HCT116 (cell line): ENCODE results near the gene URI1. TPM values are rescaled to one million over a fixed set of nuclear protein-coding genes. Genes with fewer than 3 reads are reported as not detected.

ENCODE experiments used
- ATAC-seq: fragments of 200-7000 bp; cut with Tn5 transposase; 2 replicates; pipeline ENCODE4 v1.9.1; 2020; ENCODE audit warnings: mild to moderate bottlenecking, moderate library complexity
- BruUV-seq: library from RNA; stranded (reverse); fragments of 400-500 nt; replicated peaks from 2 replicates; lab custom pipeline; 2021; lab: Mats Ljungman, UMichigan
- CTCF ChIA-PET: fragments of 300-600 bp; sonication (Branson Sonifier 250); formaldehyde crosslinking; loops from one replicate; lab custom pipeline; 2021; ENCODE audit warnings: antibody characterized with exemption; lab: Charles Lee
- POLR2A ChIA-PET: fragments of 300-600, 350-600 bp; sonication (Branson Sonifier 250); formaldehyde crosslinking; loops from one replicate; lab custom pipeline; 2021; ENCODE audit warnings: antibody characterized with exemption; lab: Charles Lee
- RAD21 ChIA-PET, 2 experiments: fragments of 300-600 bp; sonication (Branson Sonifier 250); formaldehyde crosslinking; loops; one replicate each; lab custom pipeline; 2023; ENCODE audit warnings: low total read pairs in 2 of 2; ENCODE audit not compliant: uncharacterized antibody in 2 of 2, unreplicated experiment in 2 of 2, low non-redundant PET in 1 of 2; lab: Charles Lee
- DNase-seq: peaks from one replicate; pipeline ENCODE4 v3.0.0-alpha.2; 2010; ENCODE audit warnings: low read depth, low spot score
- H2AFZ ChIP-seq: fragments of 200-600 bp; shearing (Covaris generic), sonication (generic); 2 replicates; pipeline ENCODE4 v1.6.1; 2017; ENCODE audit warnings: low read depth, mixed run types, mixed read lengths, antibody characterized with exemption, low read length; ENCODE audit not compliant: poor library complexity, severe bottlenecking
- H3K27ac ChIP-seq: 2 replicates; pipeline ENCODE4 v1.5.1; 2012; ENCODE audit warnings: low read depth, low read length
- H3K27me3 ChIP-seq: fragments of 200-600 bp; sonication (generic); 2 replicates; pipeline ENCODE4 v1.6.1; 2016; ENCODE audit warnings: mixed run types, low read length, mixed read lengths; ENCODE audit not compliant: insufficient read depth
- H3K36me3 ChIP-seq, 2 experiments: fragments of 200-500 bp in 1 of 2; fragments of 200-600 bp in 1 of 2; sonication (Bioruptor generic) in 1 of 2; sonication (generic) in 1 of 2; 2 replicates each; pipeline versions ENCODE4 v1.5.1 to v1.6.1; 2014 to 2016; ENCODE audit warnings: low read length in 2 of 2, inconsistent platforms in 1 of 2, mixed read lengths in 1 of 2, mixed run types in 1 of 2; ENCODE audit not compliant: insufficient read depth in 2 of 2, control insufficient read depth in 1 of 2
- H3K4me1 ChIP-seq, 2 experiments: fragments of 200-600 bp in 1 of 2; sonication (generic) in 1 of 2; 2 replicates each; pipeline versions ENCODE4 v1.5.1 to v1.6.1; 2012 to 2017; ENCODE audit warnings: low read length in 2 of 2, inconsistent platforms in 1 of 2, mild to moderate bottlenecking in 1 of 2, mixed read lengths in 1 of 2, mixed run types in 1 of 2, moderate library complexity in 1 of 2; ENCODE audit not compliant: insufficient read depth in 2 of 2, control insufficient read depth in 1 of 2
- H3K4me2 ChIP-seq: fragments of 200-600 bp; sonication (generic); 2 replicates; pipeline ENCODE4 v1.6.1; 2017; ENCODE audit warnings: mixed run types, low read length, mixed read lengths
- H3K4me3 ChIP-seq, 2 experiments: fragments of 200-600 bp in 1 of 2; sonication (generic) in 1 of 2; replicated peaks in 1 of 2; 2 replicates each; pipeline ENCODE4 v1.5.1; 2011 to 2016; ENCODE audit warnings: low read length in 2 of 2, control low read depth in 1 of 2, low read depth in 1 of 2, mild to moderate bottlenecking in 1 of 2, mixed read lengths in 1 of 2, mixed run types in 1 of 2
- H3K79me2 ChIP-seq: fragments of 200-600 bp; sonication (generic); 2 replicates; pipeline ENCODE4 v1.6.1; 2017; ENCODE audit warnings: mild to moderate bottlenecking, mixed run types, low read length, moderate library complexity, mixed read lengths; ENCODE audit not compliant: insufficient read depth
- H3K9ac ChIP-seq: fragments of 200-600 bp; sonication (generic); 2 replicates; pipeline ENCODE4 v1.6.1; 2016; ENCODE audit warnings: low read length, mixed read lengths
- H3K9me2 ChIP-seq: fragments of 200-600 bp; sonication (generic), shearing (Covaris generic); 2 replicates; pipeline ENCODE4 v1.6.1; 2017; ENCODE audit warnings: mixed run types, mild to moderate bottlenecking, moderate library complexity; ENCODE audit not compliant: insufficient read depth
- H3K9me3 ChIP-seq, 2 experiments: fragments of 200-500 bp in 1 of 2; fragments of 200-600 bp in 1 of 2; sonication (Bioruptor generic) in 1 of 2; sonication (generic) in 1 of 2; 2 replicates each; pipeline ENCODE4 v1.6.1; 2014 to 2017; ENCODE audit warnings: low read length in 2 of 2, mixed read lengths in 2 of 2, inconsistent platforms in 1 of 2, low read depth in 1 of 2, mild to moderate bottlenecking in 1 of 2, mixed run types in 1 of 2, moderate library complexity in 1 of 2; ENCODE audit not compliant: control insufficient read depth in 1 of 2, insufficient read depth in 1 of 2
- H4K20me1 ChIP-seq: fragments of 200-600 bp; sonication (generic), shearing (Covaris generic); 2 replicates; pipeline ENCODE4 v1.6.1; 2017; ENCODE audit warnings: mixed run types, mild to moderate bottlenecking, moderate library complexity; ENCODE audit not compliant: insufficient read depth
- CEBPB ChIP-seq: IDR thresholded peaks from 2 replicates; pipeline ENCODE4 v1.6.1; 2012; ENCODE audit warnings: low read depth
- EGR1 ChIP-seq: IDR thresholded peaks from 2 replicates; pipeline ENCODE4 v1.6.1; 2012; ENCODE audit warnings: low read depth
- ELF1 ChIP-seq: IDR thresholded peaks from 2 replicates; pipeline ENCODE4 v1.6.1; 2012; ENCODE audit warnings: low read depth, borderline replicate concordance
- EZH2 ChIP-seq: fragments of 200-600 bp; sonication (generic); IDR thresholded peaks from 2 replicates; pipeline ENCODE4 v1.6.1; 2017; ENCODE audit warnings: antibody characterized with exemption, mixed run types
- EZH2phosphoT487 ChIP-seq: fragments of 200-600 bp; IDR thresholded peaks from 2 replicates; pipeline ENCODE4 v1.6.1; 2018; ENCODE audit warnings: antibody characterized with exemption, borderline replicate concordance
- FOSL1 ChIP-seq: IDR thresholded peaks from 2 replicates; pipeline ENCODE4 v1.6.1; 2012; ENCODE audit warnings: low read depth
- JUND ChIP-seq: IDR thresholded peaks from 2 replicates; pipeline ENCODE4 v1.6.1; 2012
- MAX ChIP-seq: IDR thresholded peaks from 2 replicates; pipeline ENCODE4 v1.6.1; 2012
- POLR2AphosphoS5 ChIP-seq: IDR thresholded peaks from 2 replicates; pipeline ENCODE4 v1.6.1; 2011; ENCODE audit warnings: mild to moderate bottlenecking, low read depth, low read length, moderate library complexity
- RAD21 ChIP-seq: IDR thresholded peaks from 2 replicates; pipeline ENCODE4 v1.6.1; 2012; ENCODE audit warnings: low read depth, mild to moderate bottlenecking
- SIN3A ChIP-seq: IDR thresholded peaks from 2 replicates; pipeline ENCODE4 v1.6.1; 2012; ENCODE audit warnings: low read depth
- SP1 ChIP-seq: IDR thresholded peaks from 2 replicates; pipeline ENCODE4 v1.6.1; 2012; ENCODE audit warnings: low read depth
- TCF7L2 ChIP-seq: IDR thresholded peaks from 2 replicates; pipeline ENCODE4 v1.7.0; 2011; ENCODE audit warnings: borderline replicate concordance, inconsistent platforms; ENCODE audit not compliant: insufficient read depth, insufficient read length; ENCODE audit errors: extremely low read depth
- YY1 ChIP-seq: IDR thresholded peaks from 2 replicates; pipeline ENCODE4 v1.6.1; 2011; ENCODE audit warnings: low read length, low read depth, moderate library complexity, mild to moderate bottlenecking; ENCODE audit not compliant: insufficient replicate concordance; ENCODE audit errors: extremely low read depth
- ZNF274 ChIP-seq: fragments of 200-500 bp; sonication (Bioruptor generic); IDR thresholded peaks from 2 replicates; pipeline ENCODE4 v1.6.1; 2014; ENCODE audit warnings: mild to moderate bottlenecking, low read depth, low read length, inconsistent platforms
- intact Hi-C: fragments of 100-400 bp; cut with micrococcal nuclease; formaldehyde crosslinking; loops from 2 replicates; pipeline ENCODE4 v1.10.0; 2022
- total RNA-seq: library from RNA; stranded (reverse); gene quantifications from one replicate; pipeline ENCODE4 v1.2.1, GENCODE V29; 2021; ENCODE audit not compliant: unreplicated experiment
- TF ChIP-seq, protein P1 (sequence below): IDR thresholded peaks from 2 replicates; pipeline ENCODE4 v1.6.1; 2012; ENCODE audit warnings: low read depth
- TF ChIP-seq, protein P2 (sequence below), 3 experiments: fragments of 200-600 bp in 1 of 3; sonication (generic) in 1 of 3; IDR thresholded peaks in 2 of 3; conservative IDR thresholded peaks in 1 of 3; 2 replicates each; pipeline ENCODE4 v1.5.1; 2012 to 2017; ENCODE audit warnings: low read depth in 2 of 3, low read length in 2 of 3, antibody characterized with exemption in 1 of 3, borderline replicate concordance in 1 of 3, control low read depth in 1 of 3, mild to moderate bottlenecking in 1 of 3, mixed read lengths in 1 of 3, mixed run types in 1 of 3, moderate library complexity in 1 of 3; ENCODE audit not compliant: insufficient read depth in 1 of 3

Gene URI1
- total RNA-seq, 1 experiment from 2014 or later = 51.4 TPM

DNA sequence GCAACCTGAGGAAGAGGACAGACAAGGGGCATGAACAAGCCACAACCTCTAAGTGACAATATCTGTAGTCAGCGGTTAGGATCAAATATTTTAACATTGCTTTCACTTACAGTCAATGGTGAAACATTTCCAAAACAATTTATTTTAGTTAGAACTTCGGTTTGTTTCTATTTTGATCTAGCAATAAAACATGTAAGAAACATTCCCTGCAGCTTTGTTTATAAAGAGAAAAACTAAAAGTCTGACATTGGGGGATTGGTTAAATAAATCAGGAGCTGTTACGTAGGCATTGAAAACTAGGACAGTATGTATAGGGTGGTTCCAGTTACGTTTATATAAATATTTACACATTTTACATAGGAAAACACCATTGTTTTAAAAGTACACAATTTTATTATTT is 3.4 kb downstream of the URI1 start:
- ATAC-seq = no peak
- no peaks in the 10 kb centered on the region for H3K36me3 ChIP-seq
- H3K27me3 ChIP-seq = no peaks in the 10 kb centered on the region
- no peak overlapping the region for H3K9ac ChIP-seq
- H2AFZ ChIP-seq = no peak overlapping the region
- H3K9me3 ChIP-seq = no peaks in the 10 kb centered on the region
- RAD21 ChIA-PET = no interaction called here
- no peak for TF ChIP-seq RAD21
- no peak for TF ChIP-seq EGR1
- no peak for TF ChIP-seq JUND
- TF ChIP-seq POLR2AphosphoS5 = no peak
- no peak for TF ChIP-seq MAX
- TF ChIP-seq EZH2phosphoT487 = no peak
- no peak for TF ChIP-seq ELF1
- no peak for TF ChIP-seq TCF7L2
- no peak for TF ChIP-seq ZNF274
- TF ChIP-seq FOSL1 = no peak
- no peak for TF ChIP-seq EZH2
- no peak for TF ChIP-seq YY1
- no peak for TF ChIP-seq SIN3A
- TF ChIP-seq, protein P1, sequence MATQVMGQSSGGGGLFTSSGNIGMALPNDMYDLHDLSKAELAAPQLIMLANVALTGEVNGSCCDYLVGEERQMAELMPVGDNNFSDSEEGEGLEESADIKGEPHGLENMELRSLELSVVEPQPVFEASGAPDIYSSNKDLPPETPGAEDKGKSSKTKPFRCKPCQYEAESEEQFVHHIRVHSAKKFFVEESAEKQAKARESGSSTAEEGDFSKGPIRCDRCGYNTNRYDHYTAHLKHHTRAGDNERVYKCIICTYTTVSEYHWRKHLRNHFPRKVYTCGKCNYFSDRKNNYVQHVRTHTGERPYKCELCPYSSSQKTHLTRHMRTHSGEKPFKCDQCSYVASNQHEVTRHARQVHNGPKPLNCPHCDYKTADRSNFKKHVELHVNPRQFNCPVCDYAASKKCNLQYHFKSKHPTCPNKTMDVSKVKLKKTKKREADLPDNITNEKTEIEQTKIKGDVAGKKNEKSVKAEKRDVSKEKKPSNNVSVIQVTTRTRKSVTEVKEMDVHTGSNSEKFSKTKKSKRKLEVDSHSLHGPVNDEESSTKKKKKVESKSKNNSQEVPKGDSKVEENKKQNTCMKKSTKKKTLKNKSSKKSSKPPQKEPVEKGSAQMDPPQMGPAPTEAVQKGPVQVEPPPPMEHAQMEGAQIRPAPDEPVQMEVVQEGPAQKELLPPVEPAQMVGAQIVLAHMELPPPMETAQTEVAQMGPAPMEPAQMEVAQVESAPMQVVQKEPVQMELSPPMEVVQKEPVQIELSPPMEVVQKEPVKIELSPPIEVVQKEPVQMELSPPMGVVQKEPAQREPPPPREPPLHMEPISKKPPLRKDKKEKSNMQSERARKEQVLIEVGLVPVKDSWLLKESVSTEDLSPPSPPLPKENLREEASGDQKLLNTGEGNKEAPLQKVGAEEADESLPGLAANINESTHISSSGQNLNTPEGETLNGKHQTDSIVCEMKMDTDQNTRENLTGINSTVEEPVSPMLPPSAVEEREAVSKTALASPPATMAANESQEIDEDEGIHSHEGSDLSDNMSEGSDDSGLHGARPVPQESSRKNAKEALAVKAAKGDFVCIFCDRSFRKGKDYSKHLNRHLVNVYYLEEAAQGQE = no peak
- no peak for TF ChIP-seq CEBPB
- TF ChIP-seq, protein P2, sequence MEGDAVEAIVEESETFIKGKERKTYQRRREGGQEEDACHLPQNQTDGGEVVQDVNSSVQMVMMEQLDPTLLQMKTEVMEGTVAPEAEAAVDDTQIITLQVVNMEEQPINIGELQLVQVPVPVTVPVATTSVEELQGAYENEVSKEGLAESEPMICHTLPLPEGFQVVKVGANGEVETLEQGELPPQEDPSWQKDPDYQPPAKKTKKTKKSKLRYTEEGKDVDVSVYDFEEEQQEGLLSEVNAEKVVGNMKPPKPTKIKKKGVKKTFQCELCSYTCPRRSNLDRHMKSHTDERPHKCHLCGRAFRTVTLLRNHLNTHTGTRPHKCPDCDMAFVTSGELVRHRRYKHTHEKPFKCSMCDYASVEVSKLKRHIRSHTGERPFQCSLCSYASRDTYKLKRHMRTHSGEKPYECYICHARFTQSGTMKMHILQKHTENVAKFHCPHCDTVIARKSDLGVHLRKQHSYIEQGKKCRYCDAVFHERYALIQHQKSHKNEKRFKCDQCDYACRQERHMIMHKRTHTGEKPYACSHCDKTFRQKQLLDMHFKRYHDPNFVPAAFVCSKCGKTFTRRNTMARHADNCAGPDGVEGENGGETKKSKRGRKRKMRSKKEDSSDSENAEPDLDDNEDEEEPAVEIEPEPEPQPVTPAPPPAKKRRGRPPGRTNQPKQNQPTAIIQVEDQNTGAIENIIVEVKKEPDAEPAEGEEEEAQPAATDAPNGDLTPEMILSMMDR (IDR thresholded peaks at IDR 0.05 in 2 of 3, conservative IDR thresholded peaks at IDR 0.05 in 1 of 3; ENCODE audit: borderline replicate concordance in 1 of 3, insufficient read depth in 1 of 3, low read depth in 2 of 3, low read length in 2 of 3) = no peak
- TF ChIP-seq SP1 = no peak
- H3K4me3 ChIP-seq = no peak overlapping the region
- CTCF ChIA-PET = interaction anchor here (1.1 kb wide), 1 partner anchor 40 kb away, joined by 3 read pairs; no protein-coding TSS in a partner anchor
- POLR2A ChIA-PET = interaction anchor here (0.6 kb wide), 1 partner anchor 12 kb away, joined by 3 read pairs; no protein-coding TSS in a partner anchor
- intact Hi-C loops = no loop called here
- BruUV-seq = no TSS peak
- no peak overlapping the region for H3K4me2 ChIP-seq
- peaks cover 26% of the 10 kb centered on the region; the same call in 1 of the 2 replicates for H4K20me1 ChIP-seq
- DNase-seq = no peak
- no peak overlapping the region for H3K27ac ChIP-seq
- no peaks in the 10 kb centered on the region for H3K9me2 ChIP-seq
- H3K4me1 ChIP-seq = peaks cover 6 to 21% of the 10 kb centered on the region in 2 experiments; a peak in 3 of 4 replicates
- peaks cover 70% of the 10 kb centered on the region for H3K79me2 ChIP-seq
